CD4-positive, alpha-beta T cell treated with Interleukin-10 for 1 hour (primary cell): ENCODE data around the gene TTLL12.
"Not testable (repeated sequence)": the region's sequence is repeated elsewhere in the genome, so short reads cannot be mapped to it uniquely, and the experiment has no call there.

ENCODE experiments used
- DNase-seq: peaks from one replicate; pipeline ENCODE4 v3.0.0-alpha.2; 2020

TTLL12 gene

DNA sequence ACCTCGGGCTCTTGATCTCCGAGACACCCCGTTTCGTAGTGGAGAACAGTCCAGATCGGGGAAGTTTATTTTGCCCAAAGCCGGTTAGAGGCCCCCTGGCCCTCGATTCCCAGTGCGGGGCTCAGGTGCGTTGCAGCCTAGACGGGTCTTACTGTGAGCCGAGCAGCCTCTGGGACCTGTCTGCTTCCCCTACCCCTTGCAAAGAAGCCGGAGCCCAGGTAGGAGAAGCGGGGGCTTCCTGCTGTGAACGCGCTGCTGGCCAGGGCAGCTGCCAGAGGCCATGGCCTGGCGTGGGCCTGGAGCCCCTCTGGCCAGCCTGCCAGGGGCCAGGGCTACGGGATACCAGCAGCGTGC, 35.0 kb downstream of the TTLL12 start:
- no peak for DNase-seq

DNA sequence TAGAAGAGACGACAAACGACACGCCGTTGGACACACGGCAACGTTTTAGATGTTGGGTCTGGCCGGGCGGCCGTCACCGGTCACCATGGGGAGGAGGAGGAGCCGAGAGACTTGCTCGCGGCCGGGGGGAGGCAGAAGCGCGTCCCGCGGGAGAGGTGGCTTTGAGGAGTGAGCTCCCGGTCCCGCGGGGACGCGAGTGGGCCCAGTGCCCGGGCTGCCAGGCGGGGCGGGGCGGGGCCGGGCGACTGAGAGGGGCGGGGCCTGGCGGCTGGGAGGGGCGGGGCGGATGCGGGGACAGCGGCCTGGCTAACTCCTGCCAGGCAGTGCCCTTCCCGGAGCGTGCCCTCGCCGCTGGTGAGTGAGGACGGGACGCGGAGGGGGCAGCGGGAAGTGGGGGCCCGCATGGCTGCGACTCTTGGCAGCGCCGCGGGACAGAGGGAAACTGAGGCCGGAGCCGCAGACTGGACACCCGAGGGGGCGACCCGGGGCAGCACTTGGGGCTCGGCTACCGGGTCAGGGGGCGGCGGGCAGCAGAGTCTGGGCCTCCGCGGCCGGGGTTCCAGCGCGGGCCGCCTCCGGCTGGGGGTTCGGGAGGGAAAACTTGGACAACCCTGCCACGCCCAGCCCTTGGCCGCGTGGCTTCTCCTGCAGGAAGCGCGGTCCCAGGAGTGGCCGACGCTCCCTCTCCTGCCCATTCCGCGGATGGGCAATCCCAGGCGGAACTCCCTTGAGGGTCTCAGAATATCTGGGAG, 35.5 kb downstream of the TTLL12 start, which contains the start of gene TSPO:
Gene TSPO (plus strand): TSS at position 309 of the 752 bp plus-strand sequence. CDS start 7,680 bp downstream, outside the sequence.
- DNase-seq = peak; percentile 73

DNA sequence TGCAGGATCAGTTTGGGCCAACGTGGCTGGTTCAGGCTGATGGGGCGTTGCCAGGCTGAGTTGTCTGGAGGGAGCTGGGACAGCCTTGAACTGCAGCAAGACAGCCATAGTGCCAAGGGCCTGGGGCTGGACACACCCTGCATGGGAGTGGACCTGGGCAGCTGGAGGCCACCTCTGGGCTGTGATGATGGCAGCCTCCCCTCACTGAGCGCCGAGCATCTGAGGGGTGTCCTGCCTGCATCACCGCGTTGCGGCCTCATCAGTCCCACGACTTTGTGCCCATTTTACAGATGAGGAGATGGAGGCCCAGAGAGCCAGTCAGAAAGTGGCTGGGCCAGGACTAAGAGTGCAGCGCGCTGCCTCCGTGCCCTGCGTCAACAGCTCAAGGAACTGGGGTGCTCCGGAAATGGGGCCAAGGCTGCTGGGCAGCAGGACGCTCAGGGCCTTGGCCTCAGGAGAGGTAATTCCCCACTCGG, 36.2 kb downstream of the TTLL12 start:
- no peak for DNase-seq

GRCh38 chr22:43148581-43148980, 38.4 kb downstream of the TTLL12 start:
- no peak for DNase-seq

DNA sequence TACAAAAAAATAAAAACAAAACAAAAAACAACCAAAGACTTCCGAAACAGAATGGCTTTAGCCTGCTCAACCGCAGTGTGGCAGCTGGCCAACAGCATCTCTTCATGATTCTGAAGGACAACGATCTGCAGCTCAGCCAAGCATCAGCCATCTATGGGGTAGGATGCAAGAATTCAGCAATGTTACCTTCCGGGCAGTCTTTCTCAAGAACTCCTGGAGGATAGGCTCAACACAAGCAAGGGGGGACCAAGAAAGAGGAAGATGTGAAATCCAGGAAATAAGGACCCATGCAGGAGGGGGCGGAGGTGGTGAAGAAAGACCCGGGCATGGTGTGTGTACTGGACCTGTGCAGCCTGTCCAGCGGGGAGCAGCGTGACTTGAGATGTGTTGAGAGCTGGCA, 39.1 kb downstream of the TTLL12 start:
- DNase-seq = no peak

- not testable (repeated sequence) for DNase-seq
Observed at GRCh38 chr22:43146332-43146731, 40.6 kb downstream of the TTLL12 start.

DNA sequence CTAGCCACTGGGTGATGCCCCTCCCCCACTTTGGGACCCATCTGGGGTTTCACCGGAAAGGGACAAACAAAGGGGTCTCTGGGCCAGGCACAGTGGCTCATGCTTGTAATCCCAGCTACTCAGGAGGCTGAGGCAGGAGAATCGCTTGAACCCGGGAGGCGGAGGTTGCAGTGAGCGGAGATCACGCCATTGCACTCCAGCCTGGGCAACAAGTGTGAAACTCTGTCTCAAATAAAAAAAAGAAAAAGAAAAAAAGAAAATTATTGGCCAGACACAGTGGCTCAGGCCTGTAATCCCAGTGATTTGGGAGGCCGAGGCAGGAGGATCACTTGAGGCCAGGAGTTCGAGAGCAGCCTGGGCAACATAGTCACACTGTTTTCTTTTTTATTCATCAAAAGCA, 41.6 kb downstream of the TTLL12 start:
- DNase-seq = not testable (repeated sequence)

DNA sequence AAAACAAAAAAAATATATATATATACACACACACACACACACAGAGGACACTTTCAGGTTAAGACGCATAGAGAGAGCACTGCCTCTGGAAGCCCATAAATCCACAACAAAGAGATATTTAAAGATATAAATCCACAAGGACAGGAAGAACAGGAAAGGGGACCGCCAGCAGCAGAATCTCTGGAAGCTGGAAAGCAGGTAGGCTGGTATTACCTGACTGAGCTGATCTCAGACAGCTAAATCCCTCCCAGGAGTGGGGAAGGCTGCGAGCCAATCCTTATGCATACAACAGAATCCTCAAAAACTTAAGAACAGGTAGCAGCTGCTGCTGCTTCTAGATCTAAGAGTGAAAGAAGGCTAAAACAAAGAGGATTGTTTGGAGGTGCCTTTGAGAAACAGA, 42.0 kb downstream of the TTLL12 start:
- DNase-seq = no peak

DNA sequence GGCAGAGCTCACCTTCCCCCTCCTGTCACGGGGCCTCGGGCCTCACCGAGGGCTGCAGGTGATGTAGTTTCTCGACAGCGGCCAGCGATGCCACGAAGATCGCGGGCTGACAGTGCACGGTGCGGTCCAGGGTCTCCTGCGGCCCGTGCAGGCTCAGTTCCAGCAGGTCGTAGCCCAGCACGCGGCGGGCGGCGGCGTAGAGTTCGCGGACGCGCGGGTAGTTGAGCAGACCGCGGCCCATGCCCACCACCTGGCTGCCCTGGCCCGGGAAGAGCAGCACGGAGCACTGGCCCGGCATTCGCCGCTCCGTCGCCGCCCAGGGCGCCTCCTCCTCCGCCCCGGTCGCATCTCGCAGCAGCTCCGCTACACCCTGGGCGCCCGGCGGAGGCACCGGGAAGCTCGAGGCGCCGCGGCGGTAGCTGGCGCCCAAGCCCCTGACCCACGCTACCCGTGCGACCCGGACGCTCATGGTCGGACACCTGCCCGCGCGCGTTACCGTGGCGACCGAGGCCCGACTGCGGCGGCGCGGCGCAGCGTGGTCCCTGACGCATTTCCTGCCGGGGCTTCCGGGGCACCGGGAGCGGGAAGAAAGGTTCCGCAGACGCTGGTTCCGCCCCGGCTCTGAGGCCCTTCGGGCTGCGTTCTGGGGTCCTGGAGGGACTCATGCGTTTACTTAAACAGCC, 43.9 kb downstream of the TTLL12 start, which contains the start of gene MCAT:
Gene MCAT (minus strand): TSS at position 519 of the 683 bp plus-strand sequence. CDS start 50 bp downstream, at position 469.
- DNase-seq = peak; percentile 85

DNA sequence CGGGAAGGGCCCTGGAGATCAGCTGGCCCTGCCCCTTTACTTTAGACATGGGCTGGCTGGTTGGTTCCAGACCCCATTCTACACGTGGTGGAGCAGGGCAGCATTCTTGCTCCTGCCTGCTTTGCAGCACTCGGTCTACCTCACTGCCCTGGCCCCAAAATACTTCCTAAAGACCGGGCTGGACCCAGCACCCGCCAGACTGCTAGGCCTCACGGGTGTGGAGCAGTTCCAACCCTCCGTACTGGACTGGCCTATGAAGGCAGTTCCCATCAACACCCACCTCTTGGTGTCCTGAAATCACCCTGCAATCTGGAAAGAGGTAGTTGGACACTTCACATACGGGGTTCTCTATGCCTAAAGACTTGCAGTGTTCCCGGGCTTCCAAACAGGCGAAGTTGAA, 50.1 kb downstream of the TTLL12 start:
- no peak for DNase-seq

DNA sequence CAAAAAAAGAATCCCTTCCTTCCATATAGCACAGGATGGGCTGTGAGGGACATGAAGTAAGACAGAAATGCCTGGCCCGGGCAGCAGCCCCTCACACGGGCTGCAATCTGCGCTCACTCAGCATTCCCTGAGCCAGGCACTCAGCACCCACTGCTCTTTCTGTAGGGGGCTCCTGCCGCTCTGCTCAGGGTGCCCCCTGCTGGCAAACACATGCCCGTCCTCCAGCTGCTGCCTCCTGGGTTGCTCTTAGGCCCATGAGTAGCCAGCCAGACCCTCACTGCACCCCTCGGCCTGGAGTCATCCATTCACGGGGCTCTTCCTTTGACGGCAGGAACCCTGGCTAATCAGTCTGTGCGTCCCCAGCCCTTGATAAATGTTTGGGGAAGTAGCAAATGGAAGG, 50.7 kb downstream of the TTLL12 start:
- DNase-seq = peak; percentile 47

DNA sequence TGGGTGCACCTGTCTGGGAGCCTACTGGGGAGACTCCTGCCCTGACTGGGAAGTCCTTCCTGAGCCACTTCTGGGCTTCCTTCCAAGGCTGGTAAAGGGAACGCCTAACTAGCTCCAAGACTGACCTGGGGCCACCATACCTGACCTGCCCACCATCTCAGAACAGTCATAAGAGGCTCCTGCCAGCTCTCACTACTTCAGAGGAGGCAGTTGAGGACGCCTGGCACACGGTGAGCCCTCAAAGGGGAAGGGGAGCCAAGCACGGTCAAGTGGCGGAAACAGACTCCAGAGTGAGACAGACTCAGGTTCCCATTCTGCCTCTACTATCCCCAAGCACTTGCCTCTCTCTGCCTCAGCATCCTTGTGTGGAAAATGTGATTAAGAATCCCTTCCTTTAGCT, 51.4 kb downstream of the TTLL12 start:
- DNase-seq = no peak

DNA sequence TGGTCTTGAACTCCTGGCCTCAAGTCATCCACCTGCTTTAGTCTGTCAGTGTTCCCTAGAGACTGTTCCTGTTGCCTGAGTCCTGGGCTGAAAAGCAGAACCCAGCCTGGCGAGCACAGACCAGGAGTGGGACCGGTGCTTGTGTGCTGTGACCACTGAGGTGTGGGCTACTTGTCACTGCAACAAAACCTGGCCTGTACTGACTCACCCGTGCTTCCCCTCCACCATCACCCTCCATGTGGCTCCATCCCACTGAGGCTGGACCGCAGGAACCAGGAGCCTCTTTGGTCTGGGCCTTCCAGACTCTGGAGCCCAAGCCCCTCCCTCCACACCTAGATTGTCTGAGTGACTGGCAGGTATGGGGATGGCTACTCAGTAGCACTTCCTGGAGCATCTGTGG, 52.4 kb downstream of the TTLL12 start:
- no peak for DNase-seq

DNA sequence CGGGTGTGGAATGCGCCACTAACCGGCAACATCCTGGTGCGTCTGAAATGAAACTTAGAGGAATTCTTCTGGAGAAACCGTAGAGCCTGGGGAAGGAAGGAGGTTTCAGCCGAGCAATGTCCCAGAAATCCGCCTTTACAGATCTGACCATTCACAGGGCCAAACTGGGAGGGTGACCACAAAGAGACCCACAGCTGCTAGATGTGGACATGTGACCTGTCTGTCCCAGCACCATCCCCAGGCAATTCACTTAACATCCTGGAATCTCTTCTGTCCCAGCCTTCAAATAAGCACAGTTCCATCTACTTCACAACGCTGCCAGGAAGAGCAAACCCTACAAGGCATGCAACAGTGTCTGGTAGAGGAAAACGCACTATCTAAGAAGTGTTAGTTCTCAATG, 53.5 kb downstream of the TTLL12 start:
- DNase-seq = no peak

DNA sequence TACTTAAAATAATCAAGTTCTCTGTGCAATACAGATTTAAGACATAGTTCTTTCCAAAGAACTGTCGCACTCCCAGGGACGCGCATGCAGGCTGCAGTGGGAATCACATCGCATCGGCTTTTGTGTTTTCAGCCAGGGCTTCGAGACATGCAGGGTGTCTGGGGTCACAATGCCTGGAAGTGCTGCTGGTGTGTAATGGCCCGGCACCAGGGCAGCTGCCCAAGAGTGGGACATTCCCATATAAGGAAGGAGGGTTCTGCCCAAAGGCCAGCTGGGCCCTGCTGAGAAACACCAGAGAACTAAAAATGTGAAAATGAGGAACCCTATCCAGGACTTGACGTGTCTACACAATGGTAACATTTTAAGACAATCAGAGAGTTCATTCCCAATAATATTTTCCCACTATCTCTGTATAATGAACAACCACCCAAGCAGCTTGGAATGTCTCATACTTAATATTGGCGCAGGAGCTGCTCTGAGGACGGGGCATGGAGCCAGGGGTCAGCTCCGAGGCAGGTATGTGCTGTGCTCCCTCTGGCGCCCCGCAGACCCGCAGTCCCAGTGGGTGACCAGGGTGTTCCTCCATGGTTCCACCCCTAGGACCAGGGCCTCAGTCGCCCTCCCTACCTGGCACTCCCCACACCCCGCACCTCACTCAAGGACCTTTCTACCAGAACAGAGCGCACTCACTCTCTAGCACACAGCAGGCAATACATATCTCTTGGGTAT, 55.0 kb downstream of the TTLL12 start:
- no peak for DNase-seq

- DNase-seq = no peak
Observed at GRCh38 chr22:43129426-43130425, 57.2 kb downstream of the TTLL12 start.

DNA sequence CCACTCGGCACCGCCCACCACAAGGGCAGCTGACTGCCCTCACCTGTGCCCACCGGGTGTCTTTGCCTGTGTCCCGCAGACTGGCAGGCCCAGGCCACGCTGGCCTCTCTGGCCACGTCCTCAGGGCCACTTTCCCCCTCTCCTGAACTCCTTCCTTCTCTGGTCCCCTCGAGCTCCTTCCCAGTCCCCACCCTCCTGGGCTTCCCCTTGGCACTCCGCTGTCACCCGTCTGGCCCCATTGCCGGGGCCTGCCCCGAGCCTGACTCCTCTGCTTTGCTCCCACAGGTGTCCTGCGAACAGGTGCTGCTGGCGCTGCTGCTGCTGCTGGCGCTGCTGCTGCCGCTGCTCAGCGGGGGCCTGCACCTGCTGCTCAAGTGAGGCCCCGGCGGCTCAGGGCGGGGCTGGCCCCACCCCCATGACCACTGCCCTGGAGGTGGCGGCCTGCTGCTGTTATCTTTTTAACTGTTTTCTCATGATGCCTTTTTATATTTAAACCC, 58.0 kb downstream of the TTLL12 start:
- no peak for DNase-seq

DNA sequence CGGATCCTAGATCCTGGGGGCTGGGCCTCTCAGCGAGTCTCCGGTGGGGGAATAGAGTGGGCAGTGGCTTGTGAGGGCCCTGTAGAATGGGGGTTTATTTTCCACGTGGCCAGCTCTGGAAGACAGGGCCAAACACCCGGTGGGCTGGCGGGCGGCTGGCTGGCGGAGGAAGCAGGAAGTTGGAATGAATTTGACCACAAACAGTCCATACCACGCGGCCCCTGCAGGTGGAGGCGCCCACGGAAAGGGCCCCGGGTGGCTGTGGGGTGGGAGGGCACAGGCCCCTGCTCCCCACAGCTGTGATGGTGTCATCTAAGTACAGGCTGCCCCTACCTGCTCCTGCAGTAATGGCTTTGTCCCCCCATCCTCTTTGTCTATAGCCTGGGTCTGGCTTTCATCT, 58.8 kb downstream of the TTLL12 start:
- no peak for DNase-seq

DNA sequence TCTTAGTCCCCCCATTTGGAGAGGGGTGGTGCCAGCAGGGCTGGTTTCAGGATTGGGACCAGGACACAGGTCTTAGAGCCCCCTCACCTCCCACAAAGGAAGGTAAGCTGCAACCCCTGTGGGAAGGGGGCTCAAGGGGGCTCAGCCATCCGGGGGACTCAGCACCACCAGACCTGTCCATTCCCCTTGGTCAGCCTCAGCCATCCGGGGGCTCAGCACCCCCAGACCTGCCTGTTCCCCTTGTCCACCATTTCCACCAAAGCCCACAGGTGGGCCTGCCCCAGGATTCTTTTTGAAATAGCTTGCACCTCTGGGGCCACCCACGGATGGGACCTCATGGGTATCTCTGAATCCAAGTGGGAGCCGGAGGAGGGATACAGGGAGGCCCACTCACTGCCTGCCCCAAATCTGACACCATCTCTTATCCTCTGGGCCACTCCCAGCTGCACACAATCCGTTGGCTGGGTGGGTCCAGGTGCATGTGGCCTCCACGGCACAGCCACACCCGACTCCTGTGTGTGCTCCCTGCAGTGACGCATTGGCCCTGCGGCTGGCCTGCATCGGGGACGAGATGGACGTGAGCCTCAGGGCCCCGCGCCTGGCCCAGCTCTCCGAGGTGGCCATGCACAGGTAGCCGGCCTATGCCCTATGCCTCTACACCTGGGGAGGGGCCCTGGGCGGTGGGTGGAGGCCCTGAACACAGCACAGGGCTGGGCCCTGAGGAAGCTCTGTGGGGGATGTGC, 59.6 kb downstream of the TTLL12 start:
- DNase-seq = no peak

- no peak for DNase-seq
Observed at GRCh38 chr22:43126501-43127165, 60.3 kb downstream of the TTLL12 start.

DNA sequence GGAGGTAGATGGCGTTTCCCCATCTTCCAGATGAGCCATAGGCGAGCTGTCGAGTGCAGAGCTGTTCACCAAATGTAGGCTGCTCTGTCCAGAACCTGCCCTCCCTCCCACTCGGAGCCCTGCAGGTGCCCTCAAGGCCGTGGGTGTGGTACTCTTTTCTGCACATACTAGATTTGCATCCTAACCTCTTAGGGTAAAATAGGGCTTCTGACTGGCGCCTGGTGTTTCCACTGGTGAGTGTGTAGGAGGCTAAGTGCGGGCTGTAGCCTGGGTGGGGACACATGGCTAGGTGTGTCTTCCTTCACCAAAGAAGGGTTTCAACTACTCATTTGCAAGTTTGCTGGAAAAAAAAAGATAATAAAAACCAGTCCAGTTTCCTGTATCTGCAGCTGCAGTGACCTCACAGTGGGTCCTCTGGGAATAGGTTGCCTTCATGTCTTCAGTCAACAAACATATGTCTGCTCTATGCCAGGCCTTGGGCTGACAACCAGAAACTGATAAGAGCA, 67.9 kb downstream of the TTLL12 start:
- DNase-seq = no peak
